Stimulated activated CD4-positive, alpha-beta T cell treated with anti-CD3 and anti-CD28 coated beads, Interleukin-2, amount 100 ng/mL, for 48 hours (primary cell): Measurements from ENCODE around the gene BAIAP2.

Experiments
- DNase-seq, 2 donors: peaks; one replicate each; pipeline ENCODE4 v3.0.0-alpha.2; 2020

Gene BAIAP2, protein sequence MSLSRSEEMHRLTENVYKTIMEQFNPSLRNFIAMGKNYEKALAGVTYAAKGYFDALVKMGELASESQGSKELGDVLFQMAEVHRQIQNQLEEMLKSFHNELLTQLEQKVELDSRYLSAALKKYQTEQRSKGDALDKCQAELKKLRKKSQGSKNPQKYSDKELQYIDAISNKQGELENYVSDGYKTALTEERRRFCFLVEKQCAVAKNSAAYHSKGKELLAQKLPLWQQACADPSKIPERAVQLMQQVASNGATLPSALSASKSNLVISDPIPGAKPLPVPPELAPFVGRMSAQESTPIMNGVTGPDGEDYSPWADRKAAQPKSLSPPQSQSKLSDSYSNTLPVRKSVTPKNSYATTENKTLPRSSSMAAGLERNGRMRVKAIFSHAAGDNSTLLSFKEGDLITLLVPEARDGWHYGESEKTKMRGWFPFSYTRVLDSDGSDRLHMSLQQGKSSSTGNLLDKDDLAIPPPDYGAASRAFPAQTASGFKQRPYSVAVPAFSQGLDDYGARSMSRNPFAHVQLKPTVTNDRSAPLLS

DNA sequence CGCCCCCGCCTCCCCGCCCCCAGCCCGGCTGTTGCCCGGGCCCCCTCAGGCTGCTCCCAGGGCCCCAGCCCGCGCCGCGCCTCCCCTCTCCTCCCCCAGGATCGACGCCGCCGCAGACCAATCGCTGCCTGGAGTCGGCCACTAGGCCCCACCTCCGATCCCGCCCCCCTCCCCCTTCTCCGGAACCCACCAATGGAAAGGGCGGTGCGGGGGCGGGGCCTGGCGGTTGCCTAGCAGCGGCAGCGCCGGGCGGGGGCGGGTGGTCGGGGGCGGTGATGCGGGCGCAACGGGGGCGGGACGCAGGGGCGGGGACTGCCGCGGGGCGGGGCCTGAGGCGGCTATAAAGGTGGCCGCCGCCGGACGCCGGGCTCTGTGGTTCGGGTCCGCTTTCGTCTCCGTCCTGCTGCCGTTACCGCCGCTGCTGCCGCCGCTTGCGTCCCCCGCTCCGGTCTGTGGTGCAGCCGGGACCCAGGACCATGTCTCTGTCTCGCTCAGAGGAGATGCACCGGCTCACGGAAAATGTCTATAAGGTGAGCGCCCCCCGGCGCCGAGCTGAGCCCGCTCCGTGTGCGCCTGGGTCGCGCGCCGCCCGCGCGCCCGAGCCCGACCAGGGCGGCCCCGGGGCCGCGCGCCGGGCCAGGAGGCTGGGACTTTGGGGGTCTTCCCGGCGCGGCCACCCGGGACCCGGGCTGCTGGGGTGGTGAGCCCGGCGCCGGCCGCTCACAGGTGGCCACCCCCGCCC lies at the start of gene BAIAP2:
Gene BAIAP2, plus strand, starts transcription at position 373 of the 742 bp plus-strand sequence. Its CDS starts 104 bp downstream, at position 477.
- DNase-seq = peak; percentile 98

DNA sequence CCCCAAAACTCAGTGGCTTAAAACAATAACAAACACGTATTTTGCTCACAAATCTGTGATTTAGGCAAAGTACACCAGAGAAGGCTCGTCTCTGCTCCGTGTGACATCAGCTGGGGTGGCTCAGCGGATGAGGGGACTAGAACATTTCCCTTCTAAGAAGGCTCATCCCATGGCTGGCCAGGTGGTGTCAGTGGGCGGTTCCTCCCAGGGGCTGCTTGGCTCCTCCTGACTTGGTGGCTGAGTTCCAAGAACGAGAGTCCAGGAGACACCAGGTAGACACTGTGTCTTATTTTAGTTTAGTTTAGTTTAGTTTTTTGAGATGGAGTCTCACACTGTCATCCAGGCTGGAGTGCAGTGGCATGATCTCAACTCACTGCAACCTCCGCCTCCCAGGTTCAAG lies 48.9 kb upstream of the BAIAP2 start:
- no peak for DNase-seq

DNA sequence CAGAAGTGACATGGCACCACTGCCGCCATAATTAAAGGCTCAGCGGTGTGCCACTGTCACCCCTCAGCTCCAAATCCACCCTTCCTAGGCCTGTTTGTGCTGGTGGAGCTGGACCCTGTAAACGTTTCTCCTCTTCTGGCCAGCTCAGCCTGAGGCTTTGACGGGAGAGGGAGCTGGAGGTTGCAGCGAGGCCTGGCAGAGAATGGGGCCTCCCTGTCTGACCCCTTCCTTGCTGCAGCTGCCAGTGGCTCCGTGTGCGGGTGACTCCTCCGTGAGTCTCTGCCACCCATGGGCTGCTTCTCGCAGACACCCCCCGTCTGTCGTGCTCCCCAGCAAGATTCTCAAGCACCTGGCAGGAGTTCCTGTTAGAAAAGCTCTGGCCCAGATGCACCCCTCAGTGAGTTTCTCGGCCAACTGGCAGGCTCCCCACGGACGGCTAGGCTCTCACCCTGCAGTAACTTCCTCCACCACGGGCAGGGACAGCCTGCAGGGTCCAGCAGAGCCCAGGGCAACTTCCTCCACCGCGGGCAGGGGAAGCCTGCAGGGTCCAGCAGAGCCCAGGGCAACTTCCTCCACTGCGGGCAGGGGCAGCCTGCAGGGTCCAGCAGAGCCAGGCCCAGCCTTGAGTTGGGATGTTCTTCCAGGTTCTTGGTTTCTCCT lies 48.0 kb upstream of the BAIAP2 start:
- no peak for DNase-seq

DNA sequence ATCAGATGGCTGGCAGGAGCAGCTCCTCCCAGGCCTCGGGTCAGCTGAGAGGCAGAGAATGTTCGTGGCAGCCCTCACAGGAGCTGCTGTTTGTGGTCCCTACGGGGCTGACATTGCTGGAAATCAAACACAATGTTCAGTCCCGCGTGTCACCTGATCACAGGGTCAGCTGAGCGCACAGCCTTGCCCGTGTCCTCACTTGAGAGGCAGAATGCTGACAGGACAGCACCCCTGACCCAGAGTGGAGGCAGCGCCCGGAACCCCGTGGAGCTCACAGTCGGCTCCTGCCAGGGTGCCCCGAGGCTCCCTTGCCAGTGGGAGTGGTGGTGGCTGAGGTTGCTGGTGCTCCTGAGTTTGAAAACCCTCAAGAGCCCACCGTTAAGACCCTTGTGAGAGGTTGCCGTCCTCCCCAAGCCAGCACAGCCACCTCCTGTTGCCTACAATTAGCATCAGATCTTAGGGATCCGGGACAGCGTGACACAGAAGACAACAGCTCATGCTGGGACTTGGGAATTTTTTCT lies 47.0 kb upstream of the BAIAP2 start:
- no peak for DNase-seq

DNA sequence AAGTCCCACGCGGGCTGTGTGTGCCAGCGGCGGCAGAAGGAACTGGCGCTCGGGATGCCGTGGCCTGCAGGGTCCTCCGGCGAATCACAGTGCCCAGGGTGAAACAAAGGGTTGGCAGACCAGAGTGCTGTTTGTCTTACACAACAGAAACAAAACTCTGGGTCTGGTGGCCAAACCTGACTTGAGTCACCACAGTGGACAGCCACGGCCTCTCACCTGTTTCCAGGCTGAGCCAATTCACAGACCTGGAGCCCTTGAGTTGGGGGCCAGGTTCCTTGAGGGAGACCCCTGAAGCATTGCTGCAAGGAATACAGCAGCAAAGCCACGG lies 45.4 kb upstream of the BAIAP2 start:
- DNase-seq = no peak

DNA sequence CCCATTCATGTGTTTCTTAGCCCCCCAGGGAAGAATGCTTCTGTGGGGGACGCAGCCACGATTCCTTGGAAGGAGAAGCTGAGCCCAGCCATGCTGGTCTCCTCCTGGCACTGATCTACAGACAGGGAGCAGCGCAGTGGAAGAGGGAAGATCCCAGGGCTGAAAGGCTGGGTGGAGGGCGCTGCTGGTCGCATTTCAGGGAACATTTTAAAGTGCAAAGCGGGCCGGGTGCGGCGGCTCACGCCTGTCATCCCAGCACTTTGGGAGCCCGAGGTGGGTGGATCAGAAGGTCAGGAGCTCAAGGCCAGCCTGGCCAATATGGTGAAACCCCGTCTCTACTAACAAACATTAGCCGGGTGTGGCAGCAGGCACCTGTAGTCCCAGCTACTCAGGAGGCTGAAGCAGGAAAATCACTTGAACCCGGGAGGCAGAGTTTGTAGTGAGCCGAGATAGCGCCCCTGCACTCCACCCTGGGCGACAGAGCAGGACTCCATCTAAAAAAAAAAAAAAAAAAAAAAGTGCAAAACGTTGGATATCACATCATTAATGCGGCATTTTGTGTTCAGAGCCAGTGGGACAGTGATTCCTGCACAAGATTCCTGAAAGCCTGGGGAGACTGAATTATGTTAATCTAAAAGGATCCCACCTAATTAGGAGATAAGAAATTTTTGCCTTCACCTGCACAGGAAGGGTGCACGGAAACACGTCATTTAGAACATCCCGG lies 43.9 kb upstream of the BAIAP2 start:
- DNase-seq = no peak

DNA sequence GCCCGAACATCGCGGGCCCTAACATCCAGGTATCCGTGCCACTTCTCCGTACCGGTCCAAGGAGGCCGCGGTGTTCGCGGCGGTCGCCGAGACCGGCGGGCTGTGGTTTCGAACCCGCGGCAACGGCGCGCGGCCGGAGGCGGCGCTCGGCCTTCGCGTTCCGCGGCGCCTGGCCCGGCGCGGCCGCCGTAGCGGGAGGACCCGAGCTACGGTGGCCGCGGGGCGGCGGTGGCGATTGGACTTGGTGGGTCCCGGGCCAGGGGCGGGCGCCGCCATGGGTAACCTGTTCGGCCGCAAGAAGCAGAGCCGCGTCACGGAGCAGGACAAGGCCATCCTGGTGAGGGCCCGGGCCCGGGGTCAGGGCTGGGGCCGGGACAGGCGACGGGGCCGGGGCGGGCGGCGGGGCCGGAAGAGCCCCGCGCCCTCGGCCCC lies 43.3 kb upstream of the BAIAP2 start, which contains the start of gene CHMP6:
Gene CHMP6, plus strand, starts transcription at position 197 of the 432 bp plus-strand sequence. Its CDS starts 78 bp downstream, at position 275.
- DNase-seq = peak; percentile 65 to 74

DNA sequence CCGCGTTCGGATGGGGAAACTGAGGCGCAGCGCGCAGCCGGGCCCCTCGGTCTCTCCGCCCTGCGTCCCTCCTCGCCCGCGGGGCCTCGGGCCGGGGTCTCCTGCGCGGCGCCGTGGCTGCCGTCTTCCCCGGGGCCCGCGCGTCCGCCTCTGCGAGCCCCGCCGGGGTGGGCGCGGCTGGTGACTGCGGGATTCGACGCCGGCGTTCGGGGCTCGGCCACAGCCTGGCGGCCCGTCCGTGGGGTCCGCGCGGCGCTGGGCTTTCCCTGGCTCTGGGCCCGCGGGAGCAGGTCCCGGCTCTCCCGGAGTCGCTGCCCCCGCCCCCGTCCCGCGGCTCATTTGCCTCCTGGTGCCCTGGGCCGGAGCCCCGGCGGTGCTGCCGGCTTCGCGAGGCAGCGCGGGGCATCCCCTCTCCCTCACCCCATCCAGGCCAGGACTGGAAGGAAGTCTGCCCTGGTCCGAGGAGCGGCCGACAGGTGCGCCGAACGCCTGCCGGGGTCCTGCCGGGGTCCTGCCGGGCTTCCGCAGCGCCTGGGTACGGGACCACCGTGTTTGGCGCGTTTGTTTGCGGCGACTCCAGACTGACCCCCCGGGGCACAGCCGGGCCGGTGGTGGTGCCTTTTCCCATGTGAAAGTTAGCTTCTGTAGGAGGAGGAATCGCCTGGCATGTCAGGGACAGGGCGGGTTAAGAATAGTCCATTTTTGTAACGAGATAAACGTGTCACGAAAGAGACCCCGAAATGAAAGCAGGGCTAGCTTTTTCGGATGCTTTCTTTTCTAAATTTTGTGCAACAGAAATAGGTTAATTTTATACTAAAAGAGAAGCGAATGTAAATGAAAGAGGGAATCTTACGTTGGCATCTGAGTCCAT lies 42.6 kb upstream of the BAIAP2 start:
- no peak for DNase-seq

DNA sequence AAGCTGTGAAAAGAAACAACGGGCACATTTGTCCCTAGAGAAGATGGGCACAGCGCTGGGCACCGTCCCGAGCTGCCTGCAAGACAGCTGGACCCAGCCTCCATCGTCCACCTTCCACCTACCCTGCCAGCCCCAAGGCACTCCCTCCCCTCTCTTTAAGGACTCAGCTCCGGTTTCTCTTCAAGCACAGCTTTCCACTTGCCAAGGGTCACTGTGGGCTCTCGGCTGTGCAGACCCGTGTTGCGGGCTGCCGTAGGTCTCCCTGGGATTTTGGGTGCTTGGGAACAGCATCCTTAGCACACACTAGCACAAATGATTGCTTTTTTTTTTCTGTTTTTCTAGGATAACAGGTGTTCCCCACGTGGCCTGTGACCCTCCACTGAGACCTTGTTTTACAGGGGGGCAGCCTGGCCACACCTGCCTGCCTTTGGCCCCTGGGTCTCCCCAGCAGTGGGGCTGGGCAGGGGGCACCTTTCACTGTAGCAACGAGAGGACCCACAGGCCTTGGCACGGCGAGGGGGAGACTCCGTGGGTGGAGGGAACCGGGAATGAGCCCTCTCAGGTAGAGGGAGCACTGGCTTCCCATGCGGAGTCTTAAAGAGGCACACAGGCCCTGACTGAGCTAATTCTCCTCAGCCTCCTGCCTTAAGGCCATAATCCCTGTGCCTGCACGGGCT lies 41.9 kb upstream of the BAIAP2 start:
- no peak for DNase-seq

DNA sequence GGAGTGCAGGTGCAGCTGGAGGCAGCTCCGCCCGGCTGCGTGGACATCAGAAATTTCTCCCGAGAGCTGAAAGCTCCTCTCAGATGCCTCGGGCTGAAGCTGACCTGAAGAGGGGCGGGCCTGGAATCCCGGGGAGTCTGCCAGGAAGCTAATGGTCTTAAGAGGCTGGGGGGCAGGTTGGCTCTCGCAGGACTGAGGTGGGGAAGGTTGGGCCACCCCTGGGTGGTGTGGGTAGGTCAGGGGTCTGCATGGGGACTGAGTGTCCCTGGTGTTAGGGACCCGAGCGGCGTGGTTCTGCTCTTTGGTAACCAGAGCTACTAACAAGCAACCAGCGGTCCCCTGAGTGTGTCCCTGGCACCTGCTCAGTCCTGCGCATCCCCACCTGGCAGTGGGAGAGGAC lies 39.8 kb upstream of the BAIAP2 start:
- DNase-seq = no peak

DNA sequence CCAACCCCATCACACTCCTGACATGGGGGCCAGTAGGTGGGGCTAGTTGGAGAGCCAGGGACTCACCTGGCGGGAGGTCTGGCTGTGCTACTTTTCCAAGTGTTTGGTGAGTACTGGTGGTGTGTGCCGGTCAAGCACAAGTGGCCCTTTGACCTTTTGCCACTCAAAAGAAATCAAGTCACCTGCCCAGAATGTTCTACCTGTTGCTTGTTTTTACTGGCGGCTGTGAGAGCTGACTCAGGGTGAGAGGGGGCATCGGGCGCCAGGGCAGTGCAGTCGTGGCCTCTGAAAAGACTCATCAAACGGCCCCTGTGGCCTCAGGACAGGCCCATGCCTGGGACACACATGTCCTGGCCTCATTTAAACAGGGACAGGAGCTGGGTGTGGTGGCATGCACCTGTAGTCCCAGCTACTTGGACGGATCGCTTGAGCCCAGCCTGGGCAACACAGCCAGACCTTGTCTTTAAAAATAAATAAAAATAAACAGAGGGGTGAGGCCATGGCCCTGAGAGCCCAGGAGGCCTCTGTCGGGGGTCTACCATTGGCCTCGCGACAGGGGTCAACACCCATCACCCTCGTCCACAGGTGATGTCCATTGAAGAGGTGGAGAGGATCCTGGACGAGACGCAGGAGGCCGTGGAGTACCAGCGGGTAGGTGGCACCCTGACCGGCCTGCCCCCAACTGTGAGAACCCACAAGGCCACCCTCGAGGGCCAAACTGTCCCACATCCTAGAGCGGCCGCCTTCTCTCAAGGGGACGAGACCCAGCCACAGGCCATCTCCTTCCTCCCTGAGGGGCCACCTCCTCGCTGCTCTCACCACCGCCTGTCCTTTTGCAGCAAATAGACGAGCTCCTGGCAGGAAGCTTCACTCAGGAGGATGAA lies 38.3 kb upstream of the BAIAP2 start:
- DNase-seq = no peak

DNA sequence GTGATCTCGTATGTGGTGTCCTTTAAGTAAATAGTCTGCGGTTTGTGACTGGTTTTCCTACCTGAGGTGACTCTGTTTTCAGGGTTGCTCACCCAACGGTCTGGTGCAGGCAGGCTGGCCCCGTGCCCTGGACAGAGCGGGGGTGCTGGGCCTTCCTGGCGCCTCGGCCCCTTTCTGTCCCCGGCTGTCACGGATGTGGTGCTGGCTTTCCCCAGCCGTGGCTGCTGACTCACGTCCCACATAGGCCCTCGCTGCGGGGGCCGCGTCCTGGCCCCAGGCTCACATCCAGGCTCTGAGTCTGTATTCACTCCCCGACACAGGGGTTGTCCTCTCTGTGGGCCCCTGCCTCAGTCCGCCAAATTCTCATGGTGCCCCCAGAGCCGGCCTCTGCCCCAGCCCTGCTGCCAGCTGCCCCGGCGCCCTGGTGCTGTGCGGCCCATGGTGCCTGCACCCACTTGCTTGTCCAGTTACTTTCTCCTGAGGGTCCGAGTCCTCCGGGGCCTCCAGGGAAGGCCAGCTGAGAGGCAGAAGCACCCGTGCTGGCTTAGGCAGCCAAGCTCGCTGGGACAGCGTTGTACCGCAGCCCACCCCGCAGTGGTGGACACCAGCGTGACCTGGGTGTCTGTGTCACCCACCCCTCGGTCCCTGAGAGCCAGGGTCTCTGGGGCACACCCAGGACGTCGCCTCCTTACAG lies 37.4 kb upstream of the BAIAP2 start:
- no peak for DNase-seq

DNA sequence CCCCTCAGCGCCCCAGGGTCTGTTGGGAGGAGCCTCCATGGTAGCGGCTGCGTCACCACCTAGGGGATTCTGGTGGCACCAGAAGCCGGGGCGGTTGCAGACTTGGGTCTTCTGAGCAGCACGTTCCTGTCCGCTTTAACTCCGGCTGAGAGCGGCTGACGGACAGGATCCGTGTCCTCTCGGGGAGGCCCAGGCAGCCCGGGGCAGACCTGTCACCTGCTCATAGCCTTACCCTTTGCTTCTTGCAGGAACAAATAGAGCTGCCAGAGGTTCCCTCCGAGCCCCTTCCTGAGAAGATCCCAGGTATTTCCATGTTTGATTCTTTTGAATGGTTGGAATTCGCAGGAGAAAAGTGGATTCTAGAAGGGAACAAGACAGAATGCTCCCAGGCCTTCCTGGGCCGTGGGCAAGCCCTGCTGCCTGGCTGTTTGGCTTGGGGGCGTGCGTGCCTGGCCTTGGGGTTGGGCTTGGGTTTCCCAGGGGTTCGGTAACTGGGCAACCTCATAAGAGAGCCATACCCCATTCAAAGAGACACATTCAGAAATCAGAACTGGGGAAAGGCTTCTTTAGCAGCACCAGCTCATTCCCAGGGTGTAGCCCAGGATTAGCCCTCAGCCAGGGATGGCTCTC lies 36.7 kb upstream of the BAIAP2 start:
- DNase-seq = no peak

DNA sequence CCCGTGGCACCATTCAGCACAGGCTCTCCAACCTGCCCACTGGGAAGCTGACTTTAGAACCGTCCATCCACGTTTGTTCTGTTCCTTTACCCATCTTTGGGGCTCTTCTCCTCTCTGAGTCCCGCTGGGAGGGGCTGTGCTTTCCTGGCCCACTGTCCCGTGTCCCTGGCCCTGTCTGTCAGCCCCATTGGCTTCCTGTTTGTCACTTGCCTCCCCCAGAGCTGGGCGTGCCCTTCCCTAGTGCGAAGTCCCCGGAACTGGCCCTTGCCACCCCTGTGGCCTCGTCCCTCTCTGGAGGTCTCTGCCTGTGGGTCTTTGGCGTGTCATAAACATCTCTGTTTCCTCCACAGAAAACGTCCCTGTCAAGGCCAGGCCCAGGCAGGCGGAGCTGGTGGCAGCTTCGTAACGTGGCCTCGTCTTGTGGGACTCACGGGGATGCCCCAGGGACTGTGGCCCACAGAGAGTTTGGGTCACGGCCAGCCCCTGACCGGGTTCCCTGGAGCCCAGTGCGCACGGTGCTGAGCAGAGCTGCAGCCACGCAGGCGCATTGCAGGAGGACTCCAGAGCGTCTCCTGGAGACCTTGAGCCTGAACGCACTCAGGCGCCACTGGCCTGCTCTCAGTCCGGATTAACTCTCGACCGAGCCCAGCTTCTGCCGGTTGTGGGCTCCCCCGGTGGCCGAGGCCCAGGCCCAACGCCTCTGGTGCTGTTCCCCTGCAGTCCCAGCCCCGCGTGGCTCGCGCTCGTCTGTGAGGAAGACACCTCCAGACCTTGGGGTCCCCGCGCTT lies 36.0 kb upstream of the BAIAP2 start:
- no peak for DNase-seq

DNA sequence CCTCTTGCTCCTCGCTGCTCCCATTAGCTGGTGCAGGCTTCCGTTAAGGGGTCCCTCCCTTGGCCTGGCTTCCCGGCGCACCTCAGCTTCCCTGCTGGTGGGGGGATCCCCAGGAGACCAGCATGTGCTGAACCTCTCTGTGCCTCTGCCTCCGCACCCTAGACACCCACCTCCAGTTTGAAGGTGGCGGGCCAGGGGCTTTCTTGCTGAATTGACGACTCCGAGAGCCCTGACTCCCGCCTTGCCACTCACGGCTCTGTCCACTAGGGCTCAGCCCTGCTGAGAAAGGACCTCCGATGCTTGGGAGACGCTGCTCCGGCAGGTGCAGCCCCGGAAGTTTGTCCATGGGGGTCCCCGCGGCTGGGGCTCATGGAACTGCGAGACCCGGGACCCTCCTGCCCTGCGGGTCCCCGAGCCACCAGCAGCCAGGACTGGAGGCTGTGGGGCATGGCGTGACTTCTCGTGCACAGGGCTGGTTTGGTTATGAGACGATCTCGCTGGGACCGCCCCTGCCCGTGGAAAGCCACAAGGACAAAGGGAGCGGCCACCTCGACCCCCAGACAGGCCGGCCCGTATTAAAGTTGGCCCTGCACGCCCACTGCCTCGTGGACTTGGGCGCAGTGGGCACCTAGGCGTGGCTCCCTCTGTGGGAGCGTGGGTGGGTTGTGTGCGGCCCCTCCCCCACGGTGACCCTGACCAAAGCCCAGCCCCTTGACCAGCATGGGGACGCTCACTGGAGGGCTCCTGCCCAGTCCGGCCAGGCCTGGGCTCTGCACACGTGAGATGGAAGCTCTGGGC lies 35.2 kb upstream of the BAIAP2 start:
- no peak for DNase-seq

DNA sequence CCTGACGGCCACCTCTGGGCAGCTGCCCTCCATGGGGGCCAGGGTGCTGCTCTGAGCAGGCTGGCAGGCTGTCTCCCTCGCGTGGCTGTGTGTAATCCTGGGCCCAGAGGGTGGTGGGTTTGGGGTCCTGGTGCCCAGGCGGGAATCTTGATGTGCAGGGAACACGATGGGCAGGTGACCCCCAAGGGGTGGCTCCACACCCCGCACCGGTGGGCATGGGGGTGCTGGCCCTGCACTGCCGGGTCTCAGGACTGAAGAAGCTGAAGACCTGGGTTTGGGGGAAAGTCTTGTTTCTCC lies 34.7 kb upstream of the BAIAP2 start:
- DNase-seq = no peak
